LNCAP (cell line): Measurements from ENCODE around the gene DLD.
A peak's percentile ranks its signal among the peaks of the same experiment; 100 is the strongest.

Experiments
- TF ChIP-seq, protein P1 (sequence below): fragments of 450-650 bp; IDR thresholded peaks from 2 replicates; pipeline ENCODE4 v1.5.1; 2017; ENCODE audit warnings: mild to moderate bottlenecking

Gene DLD

DNA sequence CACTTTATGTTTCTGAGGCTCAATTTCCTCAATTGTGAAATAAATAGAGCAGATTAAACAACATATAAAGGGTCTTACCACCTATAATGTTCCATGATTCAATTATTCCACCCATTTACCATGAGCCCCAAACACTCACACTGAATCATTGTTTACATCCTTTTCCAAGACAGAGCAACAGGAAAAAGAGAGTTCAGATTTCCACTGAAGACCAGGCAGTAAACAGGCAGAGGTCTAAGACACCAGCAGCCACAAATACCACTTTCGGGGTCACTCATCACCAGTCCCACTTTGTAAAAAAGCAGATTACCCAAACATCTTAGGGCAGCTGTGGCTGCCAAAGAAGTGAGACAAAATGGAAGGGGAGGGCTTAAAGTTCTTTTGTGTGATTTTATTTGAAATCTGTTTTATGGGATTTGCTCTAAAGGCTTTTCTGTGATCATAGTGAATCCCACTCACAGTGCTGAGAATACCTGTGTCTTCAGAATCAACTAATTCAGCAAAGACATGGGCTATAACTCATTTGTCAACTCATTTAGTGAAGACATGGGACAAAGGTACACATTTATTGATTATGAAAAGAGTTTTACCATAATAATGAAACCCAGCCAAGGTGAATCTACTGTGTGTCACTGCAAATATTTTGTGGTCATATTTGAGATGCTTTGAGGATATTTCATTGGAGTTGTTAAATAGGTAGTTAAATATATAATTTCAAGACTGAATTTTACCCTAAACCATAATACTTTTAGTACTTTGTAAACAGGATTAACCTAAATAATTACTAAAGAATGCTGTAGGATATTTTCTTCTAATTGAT lies 24.8 kb upstream of the DLD start:
- TF ChIP-seq, protein P1, sequence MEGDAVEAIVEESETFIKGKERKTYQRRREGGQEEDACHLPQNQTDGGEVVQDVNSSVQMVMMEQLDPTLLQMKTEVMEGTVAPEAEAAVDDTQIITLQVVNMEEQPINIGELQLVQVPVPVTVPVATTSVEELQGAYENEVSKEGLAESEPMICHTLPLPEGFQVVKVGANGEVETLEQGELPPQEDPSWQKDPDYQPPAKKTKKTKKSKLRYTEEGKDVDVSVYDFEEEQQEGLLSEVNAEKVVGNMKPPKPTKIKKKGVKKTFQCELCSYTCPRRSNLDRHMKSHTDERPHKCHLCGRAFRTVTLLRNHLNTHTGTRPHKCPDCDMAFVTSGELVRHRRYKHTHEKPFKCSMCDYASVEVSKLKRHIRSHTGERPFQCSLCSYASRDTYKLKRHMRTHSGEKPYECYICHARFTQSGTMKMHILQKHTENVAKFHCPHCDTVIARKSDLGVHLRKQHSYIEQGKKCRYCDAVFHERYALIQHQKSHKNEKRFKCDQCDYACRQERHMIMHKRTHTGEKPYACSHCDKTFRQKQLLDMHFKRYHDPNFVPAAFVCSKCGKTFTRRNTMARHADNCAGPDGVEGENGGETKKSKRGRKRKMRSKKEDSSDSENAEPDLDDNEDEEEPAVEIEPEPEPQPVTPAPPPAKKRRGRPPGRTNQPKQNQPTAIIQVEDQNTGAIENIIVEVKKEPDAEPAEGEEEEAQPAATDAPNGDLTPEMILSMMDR: no peak

DNA sequence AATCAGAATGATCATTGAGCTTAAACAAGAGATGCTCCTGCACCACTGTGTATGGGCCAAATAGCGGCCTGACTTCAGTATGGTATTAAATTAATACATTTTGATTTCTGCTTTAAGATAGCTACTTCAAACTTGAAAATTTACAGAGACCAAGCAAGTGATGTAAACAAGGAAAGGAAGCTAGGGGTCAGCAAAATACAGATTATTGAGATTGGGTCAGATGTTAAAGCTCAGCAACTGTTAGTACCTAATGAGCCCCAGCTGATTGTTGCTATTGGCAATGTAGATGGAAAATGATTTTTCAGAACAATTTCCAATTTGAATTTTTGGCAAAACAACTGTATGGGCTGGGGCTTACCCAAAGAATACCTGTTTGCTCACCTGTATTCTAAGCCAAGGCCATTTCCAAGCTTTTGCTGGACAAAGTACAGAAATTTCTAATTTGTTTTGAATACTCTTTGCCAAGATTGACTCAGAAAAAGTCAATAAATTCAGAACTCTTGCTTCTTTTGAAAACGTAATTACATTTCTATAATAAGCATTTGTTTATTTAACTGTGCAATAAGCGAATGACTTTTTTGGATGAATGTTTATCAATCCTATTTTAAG lies 23.0 kb upstream of the DLD start:
- TF ChIP-seq, protein P1: no peak

DNA sequence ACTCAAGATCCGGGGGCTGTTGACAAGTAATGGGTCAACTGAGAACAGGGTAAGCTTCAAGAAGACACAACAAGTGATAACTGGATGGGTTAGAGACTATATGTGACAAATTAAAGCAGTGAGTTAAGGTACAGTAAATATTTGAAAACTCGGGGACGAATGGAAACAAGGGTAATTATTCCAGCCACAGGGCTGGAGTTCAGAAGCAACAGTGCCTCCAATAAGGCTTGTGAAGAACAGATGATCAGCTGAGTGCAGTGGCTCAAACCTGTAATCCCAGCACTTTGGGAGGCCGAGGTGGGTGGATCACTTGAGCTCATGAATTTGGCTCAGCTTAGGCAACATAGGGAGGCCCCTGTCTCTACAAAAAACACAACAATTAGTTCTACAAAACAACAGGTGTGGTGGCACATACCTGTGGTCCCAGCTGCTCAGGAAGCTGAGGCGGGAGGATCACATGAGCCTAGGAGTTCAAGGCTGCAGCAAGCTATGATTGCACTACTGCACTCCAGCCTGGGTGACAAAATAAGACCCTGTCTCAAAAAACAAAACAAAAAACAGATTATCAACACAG lies 20.5 kb upstream of the DLD start:
- TF ChIP-seq, protein P1: no peak

DNA sequence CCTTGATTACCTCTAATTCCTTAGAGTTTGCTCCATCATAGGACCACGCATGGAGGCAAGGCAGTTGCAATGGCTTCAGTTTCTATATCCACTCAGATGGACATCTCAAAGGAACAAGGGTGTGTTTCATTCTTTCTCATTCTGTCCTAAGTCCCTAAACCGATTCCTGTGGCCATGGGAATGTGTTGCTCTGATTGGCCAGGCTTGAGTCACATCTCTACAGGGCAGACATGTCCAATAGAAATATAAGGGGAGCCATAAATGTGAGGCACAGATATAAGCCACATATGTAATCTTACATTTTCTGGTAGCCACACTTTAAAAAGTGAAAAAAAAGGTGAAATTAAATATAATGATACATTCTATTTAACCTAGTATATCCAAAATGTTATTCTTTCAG lies 16.9 kb upstream of the DLD start:
- TF ChIP-seq, protein P1: no peak

DNA sequence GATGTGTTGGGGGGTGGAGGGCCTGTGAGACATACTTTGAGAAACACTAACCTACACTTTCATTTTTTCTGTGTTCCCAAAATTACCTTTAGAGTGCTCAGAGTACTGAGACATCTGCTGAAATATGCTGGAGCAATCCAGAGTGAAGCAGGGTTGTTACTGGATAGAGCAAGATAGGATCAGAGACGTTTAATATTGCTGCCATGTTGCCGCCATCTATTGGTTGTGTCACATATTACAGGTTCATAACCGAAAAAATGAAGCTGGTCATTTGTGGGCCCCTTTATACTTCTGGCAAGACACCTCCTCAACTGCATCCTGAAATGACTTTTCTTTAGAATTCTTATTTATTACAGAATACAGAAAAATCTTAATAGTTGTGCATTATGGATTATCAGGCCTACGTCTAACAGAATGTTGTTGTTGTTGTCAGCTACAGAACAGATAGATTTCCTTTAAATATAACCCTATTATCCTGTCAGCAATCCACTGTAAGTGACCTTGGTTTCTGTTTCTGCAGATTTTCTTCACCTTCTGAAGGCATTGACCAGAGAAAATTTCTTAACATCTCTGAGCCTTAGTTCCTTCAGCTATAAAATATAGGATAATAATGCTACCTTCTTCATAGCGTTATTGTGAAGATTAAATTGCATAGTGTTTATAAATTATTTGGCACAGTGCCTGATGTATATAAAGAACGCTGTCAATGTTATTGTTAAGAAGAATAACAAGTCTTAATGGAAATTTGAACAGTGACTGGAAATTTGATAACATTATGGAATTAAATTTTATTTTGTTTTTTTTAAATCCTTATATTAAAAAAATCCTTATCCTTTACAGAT lies 16.2 kb upstream of the DLD start:
- TF ChIP-seq, protein P1: peak; percentile 78

DNA sequence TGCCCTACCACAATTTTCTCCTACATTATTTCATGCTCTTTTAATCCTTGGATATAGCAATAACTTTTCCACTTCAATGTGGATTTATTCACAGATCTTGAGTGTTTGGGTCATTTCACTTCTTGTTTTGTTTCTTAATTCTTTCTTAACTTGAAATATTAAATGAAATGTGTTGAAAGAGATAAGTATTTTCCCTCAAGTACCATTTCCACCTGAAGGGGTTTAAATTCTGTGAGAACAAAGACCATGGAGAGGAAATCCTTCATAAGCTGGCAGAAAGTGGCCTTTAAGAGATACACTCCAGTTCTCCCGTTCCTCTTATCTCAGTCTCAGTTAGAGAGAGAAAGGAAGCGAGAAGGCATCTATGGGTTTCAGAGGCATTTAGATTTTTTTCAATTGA lies 14.1 kb upstream of the DLD start:
- TF ChIP-seq, protein P1: no peak

DNA sequence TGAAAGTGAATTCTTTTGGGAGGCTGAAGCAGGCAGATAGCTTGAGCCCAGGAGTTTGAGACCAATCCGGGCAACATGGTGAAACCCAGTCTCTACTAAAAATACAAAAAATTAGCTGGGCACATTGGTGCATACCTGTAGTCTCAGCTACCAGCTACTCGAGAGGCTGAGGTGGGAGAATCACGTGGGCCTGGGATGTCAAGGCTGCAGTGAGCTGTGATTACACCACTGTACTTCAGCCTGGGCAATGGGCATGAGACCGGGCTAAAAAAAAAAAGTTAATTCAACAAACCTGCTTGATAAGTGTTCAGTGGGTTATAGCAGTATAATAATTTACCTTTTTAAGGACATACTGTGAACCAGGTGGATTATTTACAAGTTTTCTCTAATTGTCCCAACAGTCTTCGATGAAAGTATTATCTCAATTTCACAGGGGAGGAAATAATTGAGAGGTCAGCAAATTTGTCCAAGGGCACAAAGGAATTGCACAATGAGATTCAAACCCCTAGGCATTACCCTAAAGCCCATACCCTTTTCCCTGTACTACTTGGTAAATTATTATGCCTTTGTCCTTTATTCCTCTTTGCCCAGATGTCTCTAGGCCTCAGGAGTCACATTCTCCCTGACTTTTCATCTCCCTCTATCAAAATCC lies 13.1 kb upstream of the DLD start:
- TF ChIP-seq, protein P1: no peak
